ENCODE results near the gene SMARCA4.
"Not testable (repeated sequence)": the region's sequence is repeated elsewhere in the genome, so short reads cannot be mapped to it uniquely, and the experiment has no call there.

DNA sequence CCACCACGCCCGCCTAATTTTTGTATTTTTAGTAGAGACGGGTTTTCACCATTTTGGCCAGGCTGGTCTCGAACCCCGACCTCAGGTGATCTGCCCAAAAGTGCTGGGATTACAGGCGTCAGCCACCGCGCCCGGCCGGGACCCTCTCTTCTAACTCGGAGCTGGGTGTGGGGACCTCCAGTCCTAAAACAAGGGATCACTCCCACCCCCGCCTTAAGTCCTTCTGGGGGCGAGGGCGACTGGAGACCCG is 129.1 kb downstream of the SMARCA4 start:
- TF ChIP-seq, protein P1, sequence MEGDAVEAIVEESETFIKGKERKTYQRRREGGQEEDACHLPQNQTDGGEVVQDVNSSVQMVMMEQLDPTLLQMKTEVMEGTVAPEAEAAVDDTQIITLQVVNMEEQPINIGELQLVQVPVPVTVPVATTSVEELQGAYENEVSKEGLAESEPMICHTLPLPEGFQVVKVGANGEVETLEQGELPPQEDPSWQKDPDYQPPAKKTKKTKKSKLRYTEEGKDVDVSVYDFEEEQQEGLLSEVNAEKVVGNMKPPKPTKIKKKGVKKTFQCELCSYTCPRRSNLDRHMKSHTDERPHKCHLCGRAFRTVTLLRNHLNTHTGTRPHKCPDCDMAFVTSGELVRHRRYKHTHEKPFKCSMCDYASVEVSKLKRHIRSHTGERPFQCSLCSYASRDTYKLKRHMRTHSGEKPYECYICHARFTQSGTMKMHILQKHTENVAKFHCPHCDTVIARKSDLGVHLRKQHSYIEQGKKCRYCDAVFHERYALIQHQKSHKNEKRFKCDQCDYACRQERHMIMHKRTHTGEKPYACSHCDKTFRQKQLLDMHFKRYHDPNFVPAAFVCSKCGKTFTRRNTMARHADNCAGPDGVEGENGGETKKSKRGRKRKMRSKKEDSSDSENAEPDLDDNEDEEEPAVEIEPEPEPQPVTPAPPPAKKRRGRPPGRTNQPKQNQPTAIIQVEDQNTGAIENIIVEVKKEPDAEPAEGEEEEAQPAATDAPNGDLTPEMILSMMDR (conservative IDR thresholded peaks at IDR 0.05; ENCODE audit: low read length), result not testable (repeated sequence)
- TF ChIP-seq EZH2phosphoT487 (IDR thresholded peaks at IDR 0.05; ENCODE audit: borderline replicate concordance, low read depth, low read length), result not testable (repeated sequence)
